ENCODE measurements around the gene NAIF1.
"Not testable (repeated sequence)": the region's sequence is repeated elsewhere in the genome, so short reads cannot be mapped to it uniquely, and the experiment has no call there.

Gene NAIF1

GRCh38 chr9:128053560-128053959 is 13.6 kb downstream of the NAIF1 start:
- Histone ChIP-seq H3K9me3 (no peaks in the 10 kb centered on the region), H3K4me1 (no peaks in the 10 kb centered on the region), H3K36me3 (replicated peaks) (no peaks in the 10 kb centered on the region), H3K4me3 (no peak overlapping the region), H3K27me3 (ENCODE audit: low read depth) (no peaks in the 10 kb centered on the region)
- DNase-seq (ENCODE audit: low spot score in 2 of 2): no peak
- in situ Hi-C loops (cut with MboI; ENCODE audit: low sequenced_read_pairs): no loop called here

DNA sequence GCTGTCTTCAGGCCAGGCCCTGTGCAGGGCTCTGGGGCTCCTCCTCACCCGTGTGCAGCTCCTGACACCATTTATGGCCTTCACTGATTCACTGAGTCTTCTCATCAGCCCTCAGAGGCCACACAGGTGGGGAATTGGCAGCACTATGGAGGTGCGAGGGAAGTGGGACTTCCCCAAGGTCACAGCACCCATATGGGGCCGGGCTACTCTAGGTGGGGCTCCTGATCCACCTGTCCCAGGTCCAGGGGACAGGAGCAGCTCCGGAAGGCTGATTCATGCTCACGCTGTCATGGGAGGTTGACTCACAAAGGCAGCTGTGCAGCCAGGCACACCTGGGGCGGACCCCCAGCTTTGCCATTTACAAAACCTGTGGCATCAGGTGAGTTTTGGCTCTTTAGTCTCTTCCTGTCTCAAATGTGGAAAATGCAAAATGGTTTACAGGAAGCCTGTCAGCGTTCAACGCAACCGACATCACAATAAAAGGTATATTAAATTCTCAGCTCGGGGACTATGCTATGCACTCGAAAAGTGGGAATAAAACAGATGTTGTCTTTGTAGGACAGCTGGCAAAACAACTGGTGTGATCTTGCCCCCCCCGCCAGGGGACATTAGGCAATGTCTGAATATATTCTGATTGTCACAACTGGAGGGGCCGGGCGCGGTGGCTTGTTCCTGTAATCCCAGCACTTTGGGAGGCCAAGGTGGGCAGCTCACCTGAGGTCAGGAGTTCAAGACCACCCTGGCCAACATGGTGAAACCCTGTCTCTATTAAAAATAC is 15.0 kb downstream of the NAIF1 start:
- Histone ChIP-seq H3K4me1 (no peaks in the 10 kb centered on the region), H3K4me3 (no peak overlapping the region), H3K9me3 (no peaks in the 10 kb centered on the region), H3K36me3 (replicated peaks) (no peaks in the 10 kb centered on the region), H3K27me3 (ENCODE audit: low read depth) (no peaks in the 10 kb centered on the region)
- in situ Hi-C loops (cut with MboI; ENCODE audit: low sequenced_read_pairs): no loop called here
- DNase-seq (ENCODE audit: low spot score in 2 of 2): no peak

DNA sequence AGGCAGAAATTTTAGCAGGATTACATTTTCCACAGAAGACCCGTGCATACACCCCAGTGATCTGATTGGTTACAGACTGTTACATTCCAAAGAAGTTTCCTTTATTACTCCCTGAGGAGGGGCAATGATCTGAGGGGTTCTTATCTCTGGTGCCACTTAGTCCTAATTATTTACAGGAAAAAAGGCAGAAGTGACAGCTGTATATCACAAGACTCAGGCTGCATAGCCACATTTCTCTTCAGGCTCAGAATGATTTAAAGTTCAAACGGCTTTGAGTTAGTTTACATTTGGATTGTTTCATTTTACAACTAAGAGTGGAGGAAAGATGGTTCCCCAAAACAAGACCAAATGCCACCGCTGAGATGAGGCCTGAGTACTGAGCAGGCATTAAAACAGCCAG is 17.3 kb downstream of the NAIF1 start:
- H3K4me3 ChIP-seq: no peak overlapping the region
- H3K27me3 ChIP-seq (ENCODE audit: low read depth): no peaks in the 10 kb centered on the region
- no peak for DNase-seq (ENCODE audit: low spot score in 2 of 2)
- H3K4me1 ChIP-seq: no peaks in the 10 kb centered on the region
- no peaks in the 10 kb centered on the region for H3K36me3 ChIP-seq (replicated peaks)
- no peaks in the 10 kb centered on the region for H3K9me3 ChIP-seq
- in situ Hi-C loops (cut with MboI; ENCODE audit: low sequenced_read_pairs): no loop called here

DNA sequence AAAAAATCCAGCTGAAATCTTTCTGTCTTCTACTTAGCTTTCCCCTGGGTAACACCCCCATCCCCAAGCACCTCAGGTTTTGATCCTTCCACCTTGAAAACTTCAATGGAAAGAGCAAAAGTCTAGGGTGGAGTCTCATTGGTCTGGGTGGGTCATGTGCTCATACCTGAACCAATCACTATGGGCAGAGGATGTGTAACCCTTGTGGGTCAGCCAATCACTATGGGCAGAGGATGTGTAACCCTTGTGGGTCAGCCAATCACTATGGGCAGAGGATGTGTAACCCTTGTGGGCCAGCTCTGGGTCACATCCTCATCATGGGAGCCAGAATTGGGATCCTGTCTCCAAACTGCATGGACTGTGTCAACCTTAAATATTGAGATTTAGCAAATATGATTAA is 18.5 kb downstream of the NAIF1 start:
- DNase-seq (ENCODE audit: low spot score in 2 of 2): no peak
- in situ Hi-C loops (cut with MboI; ENCODE audit: low sequenced_read_pairs): no loop called here
- Histone ChIP-seq H3K4me3 (no peak overlapping the region), H3K27me3 (ENCODE audit: low read depth) (no peaks in the 10 kb centered on the region), H3K9me3 (no peaks in the 10 kb centered on the region), H3K36me3 (replicated peaks) (no peaks in the 10 kb centered on the region), H3K4me1 (no peaks in the 10 kb centered on the region)

- Histone ChIP-seq H3K4me3 (no peak overlapping the region), H3K9me3 (no peaks in the 10 kb centered on the region), H3K4me1 (no peaks in the 10 kb centered on the region), H3K27me3 (ENCODE audit: low read depth) (no peaks in the 10 kb centered on the region), H3K36me3 (replicated peaks) (no peaks in the 10 kb centered on the region)
- in situ Hi-C loops (cut with MboI; ENCODE audit: low sequenced_read_pairs): no loop called here
- DNase-seq (ENCODE audit: low spot score in 2 of 2): no peak
Measured at GRCh38 chr9:128047231-128047630, 19.9 kb downstream of the NAIF1 start.

DNA sequence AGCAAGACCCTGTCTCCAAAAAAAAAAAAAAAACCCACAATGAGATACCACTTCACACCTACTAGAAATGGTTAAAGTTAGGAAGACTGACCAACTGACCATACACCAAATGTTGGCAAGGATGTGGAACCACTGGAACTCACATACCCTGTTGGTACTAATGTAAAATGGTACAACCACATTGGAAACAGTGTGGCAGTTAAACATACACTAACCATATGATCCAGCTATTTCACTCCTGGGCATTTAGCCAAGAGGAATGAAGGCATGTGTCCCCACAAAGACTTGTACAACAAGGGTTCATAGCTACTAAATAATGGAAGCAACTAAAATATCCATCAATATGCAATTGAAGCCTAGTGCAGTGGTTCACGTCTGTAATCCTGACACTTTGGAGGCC is 21.3 kb downstream of the NAIF1 start:
- in situ Hi-C loops (cut with MboI; ENCODE audit: low sequenced_read_pairs): no loop called here
- no peaks in the 10 kb centered on the region for H3K4me1 ChIP-seq
- H3K36me3 ChIP-seq (replicated peaks): no peaks in the 10 kb centered on the region
- H3K9me3 ChIP-seq: no peaks in the 10 kb centered on the region
- DNase-seq (ENCODE audit: low spot score in 2 of 2): no peak
- no peak overlapping the region for H3K4me3 ChIP-seq
- H3K27me3 ChIP-seq (ENCODE audit: low read depth): no peaks in the 10 kb centered on the region

DNA sequence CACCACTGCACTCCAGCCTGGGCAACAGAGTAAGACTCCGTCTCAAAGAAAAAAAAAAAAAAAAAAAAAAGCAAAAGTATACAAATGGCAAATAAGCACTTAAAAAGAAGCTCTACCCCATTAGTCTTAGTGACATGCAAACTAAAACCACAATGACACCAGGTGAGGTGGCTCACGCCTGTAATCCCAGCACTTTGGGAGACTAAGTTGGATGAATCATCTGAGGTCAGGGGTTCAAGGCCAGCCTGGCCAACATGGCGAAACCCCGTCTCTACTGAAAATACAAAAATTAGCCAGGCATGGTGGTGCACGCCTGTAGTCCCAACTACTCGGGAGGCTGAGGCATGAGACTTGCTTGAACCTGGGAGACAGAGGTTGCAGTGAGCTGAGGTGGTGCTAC is 21.7 kb downstream of the NAIF1 start:
- in situ Hi-C loops (cut with MboI; ENCODE audit: low sequenced_read_pairs); H3K36me3 ChIP-seq (replicated peaks); H3K4me1 ChIP-seq; H3K9me3 ChIP-seq; H3K27me3 ChIP-seq (ENCODE audit: low read depth); H3K4me3 ChIP-seq; DNase-seq (ENCODE audit: low spot score in 2 of 2): not testable (repeated sequence)

GRCh38 chr9:128043467-128043868 is 23.7 kb downstream of the NAIF1 start:
- no peaks in the 10 kb centered on the region for H3K9me3 ChIP-seq
- H3K4me1 ChIP-seq: no peaks in the 10 kb centered on the region
- no peaks in the 10 kb centered on the region for H3K27me3 ChIP-seq (ENCODE audit: low read depth)
- DNase-seq (ENCODE audit: low spot score in 2 of 2): no peak
- H3K4me3 ChIP-seq: no peak overlapping the region
- in situ Hi-C loops (cut with MboI; ENCODE audit: low sequenced_read_pairs): no loop called here
- no peaks in the 10 kb centered on the region for H3K36me3 ChIP-seq (replicated peaks)

- Histone ChIP-seq H3K9me3 (no peaks in the 10 kb centered on the region), H3K4me1 (no peaks in the 10 kb centered on the region), H3K27me3 (ENCODE audit: low read depth) (no peaks in the 10 kb centered on the region), H3K36me3 (replicated peaks) (no peaks in the 10 kb centered on the region), H3K4me3 (no peak overlapping the region)
- in situ Hi-C loops (cut with MboI; ENCODE audit: low sequenced_read_pairs): no loop called here
- DNase-seq (ENCODE audit: low spot score in 2 of 2): no peak
Measured at GRCh38 chr9:128042043-128042442, 25.1 kb downstream of the NAIF1 start.

DNA sequence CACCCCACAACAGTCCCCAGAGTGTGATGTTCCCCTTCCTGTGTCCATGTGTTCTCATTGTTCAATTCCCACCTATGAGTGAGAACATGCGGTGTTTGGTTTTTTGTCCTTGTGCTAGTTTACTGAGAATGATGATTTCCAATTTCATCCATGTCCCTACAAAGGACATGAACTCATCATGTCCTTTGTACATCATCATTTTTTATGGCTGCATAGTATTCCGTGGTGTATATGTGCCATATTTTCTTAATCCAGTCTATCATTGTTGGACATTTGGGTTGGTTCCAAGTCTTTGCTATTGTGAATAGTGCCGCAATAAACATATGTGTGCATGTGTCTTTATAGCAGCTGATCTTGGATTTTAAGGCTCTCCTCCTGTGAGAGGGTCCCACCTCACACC is 26.3 kb downstream of the NAIF1 start:
- in situ Hi-C loops (cut with MboI; ENCODE audit: low sequenced_read_pairs): not testable (repeated sequence)

GRCh38 chr9:128036522-128036921 is 30.6 kb downstream of the NAIF1 start:
- H3K9me3 ChIP-seq; DNase-seq (ENCODE audit: low spot score in 2 of 2); in situ Hi-C loops (cut with MboI; ENCODE audit: low sequenced_read_pairs); H3K36me3 ChIP-seq (replicated peaks); H3K27me3 ChIP-seq (ENCODE audit: low read depth); H3K4me1 ChIP-seq; H3K4me3 ChIP-seq: not testable (repeated sequence)

More for the DNA sequence above, 26.3 kb downstream of the NAIF1 start:
- not testable (repeated sequence) for H3K9me3 ChIP-seq; H3K36me3 ChIP-seq (replicated peaks); H3K4me1 ChIP-seq; H3K4me3 ChIP-seq; H3K27me3 ChIP-seq (ENCODE audit: low read depth); DNase-seq (ENCODE audit: low spot score in 2 of 2)

- in situ Hi-C loops (cut with MboI; ENCODE audit: low sequenced_read_pairs): no loop called here
- DNase-seq (ENCODE audit: low spot score in 2 of 2): peak; percentile 60 to 72
- no peaks in the 10 kb centered on the region for H3K4me1 ChIP-seq
- no peaks in the 10 kb centered on the region for H3K36me3 ChIP-seq (replicated peaks)
- no peak overlapping the region for H3K4me3 ChIP-seq
- H3K9me3 ChIP-seq: no peaks in the 10 kb centered on the region
- no peaks in the 10 kb centered on the region for H3K27me3 ChIP-seq (ENCODE audit: low read depth)
Measured at GRCh38 chr9:128034821-128035652, 32.1 kb downstream of the NAIF1 start.

DNA sequence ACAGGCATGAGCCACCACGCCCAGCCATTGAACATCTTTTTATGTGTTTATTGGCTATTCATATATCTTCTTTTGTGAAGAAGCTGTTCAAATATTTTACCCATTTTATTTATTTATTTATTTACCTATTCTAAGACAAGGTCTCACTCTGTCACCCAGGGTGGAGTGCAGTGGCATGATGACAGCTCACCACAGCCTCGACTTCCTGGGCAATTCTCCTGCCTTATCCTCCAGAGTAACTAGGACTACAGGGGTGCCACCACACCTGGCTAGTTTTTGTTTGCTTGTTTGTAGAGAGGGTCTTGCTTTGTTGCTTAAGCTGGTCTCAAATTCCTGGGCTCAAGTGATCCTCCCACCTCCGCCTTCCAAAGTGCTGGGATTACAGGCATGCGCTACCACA is 33.5 kb downstream of the NAIF1 start:
- no peaks in the 10 kb centered on the region for H3K4me1 ChIP-seq
- H3K9me3 ChIP-seq: no peaks in the 10 kb centered on the region
- H3K4me3 ChIP-seq: no peak overlapping the region
- no peaks in the 10 kb centered on the region for H3K36me3 ChIP-seq (replicated peaks)
- no peak for DNase-seq (ENCODE audit: low spot score in 2 of 2)
- H3K27me3 ChIP-seq (ENCODE audit: low read depth): no peaks in the 10 kb centered on the region
- in situ Hi-C loops (cut with MboI; ENCODE audit: low sequenced_read_pairs): no loop called here

DNA sequence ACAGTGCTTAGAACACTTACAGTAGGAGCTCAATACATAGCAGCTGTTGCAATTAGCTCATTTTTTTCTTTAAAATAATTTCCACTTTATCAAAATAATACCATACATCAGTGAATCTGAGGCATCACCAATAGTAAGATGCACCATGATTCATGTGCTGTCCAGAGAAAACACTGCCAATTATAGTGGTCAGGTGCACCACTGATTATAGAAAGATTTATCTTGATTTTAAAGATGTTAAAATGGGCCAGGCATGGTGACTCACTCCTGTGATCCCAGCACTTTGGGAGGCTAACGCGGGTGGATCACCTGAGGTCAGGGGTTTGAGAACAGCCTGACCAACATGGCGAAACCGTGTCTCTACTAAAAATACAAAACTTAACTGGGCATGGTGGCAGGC is 39.4 kb downstream of the NAIF1 start:
- no peak for DNase-seq (ENCODE audit: low spot score in 2 of 2)
- no peaks in the 10 kb centered on the region for H3K36me3 ChIP-seq (replicated peaks)
- in situ Hi-C loops (cut with MboI; ENCODE audit: low sequenced_read_pairs): no loop called here
- no peaks in the 10 kb centered on the region for H3K27me3 ChIP-seq (ENCODE audit: low read depth)
- H3K9me3 ChIP-seq: no peaks in the 10 kb centered on the region
- H3K4me1 ChIP-seq: no peaks in the 10 kb centered on the region
- H3K4me3 ChIP-seq: no peak overlapping the region
